ENCODE data around the gene LGALS3BP.

The LGALS3BP gene

GRCh38 chr17:78937561-78937960, 42.2 kb downstream of the LGALS3BP start:
- no peak for DNase-seq (ENCODE audit: low read depth)

GRCh38 chr17:78935419-78936323, 44.1 kb downstream of the LGALS3BP start:
- DNase-seq (ENCODE audit: low read depth), result no peak

DNA sequence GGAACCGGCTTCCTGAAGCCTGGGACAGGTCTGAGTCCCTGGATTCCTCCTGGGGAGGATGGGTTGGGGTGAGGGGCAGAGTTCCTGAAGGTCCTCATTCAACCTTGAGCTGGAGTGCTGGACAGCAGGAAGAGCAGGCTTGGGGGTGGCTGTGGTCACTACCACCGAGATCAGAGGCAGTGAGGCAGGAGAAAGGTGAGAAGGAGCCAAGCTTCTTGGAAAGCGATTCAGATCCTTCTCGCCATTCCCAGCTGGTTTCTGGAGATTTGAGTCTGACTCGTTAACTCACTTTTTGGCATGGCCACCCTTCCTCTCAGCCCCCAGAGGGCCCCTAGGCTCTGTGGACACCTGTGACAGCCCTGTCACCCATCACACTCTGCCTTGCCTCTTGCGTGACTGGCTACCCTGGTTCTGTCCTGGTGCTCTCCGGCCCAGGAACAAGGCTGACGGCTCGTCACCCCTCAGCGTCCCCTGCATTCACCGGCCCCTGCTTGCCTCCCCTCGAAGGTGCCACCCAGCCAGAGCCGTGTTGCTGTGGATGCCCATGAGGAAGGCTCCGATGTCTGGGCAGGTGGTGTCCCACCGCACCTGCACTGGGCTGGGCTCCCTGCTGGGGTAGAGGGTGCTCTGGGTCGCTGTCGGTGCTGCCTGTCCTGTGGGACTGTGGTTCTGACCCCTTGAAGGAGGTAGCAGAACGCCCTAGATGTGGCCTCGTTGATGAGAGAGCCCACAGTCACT, 44.9 kb downstream of the LGALS3BP start:
- DNase-seq (ENCODE audit: low read depth), result no peak

DNA sequence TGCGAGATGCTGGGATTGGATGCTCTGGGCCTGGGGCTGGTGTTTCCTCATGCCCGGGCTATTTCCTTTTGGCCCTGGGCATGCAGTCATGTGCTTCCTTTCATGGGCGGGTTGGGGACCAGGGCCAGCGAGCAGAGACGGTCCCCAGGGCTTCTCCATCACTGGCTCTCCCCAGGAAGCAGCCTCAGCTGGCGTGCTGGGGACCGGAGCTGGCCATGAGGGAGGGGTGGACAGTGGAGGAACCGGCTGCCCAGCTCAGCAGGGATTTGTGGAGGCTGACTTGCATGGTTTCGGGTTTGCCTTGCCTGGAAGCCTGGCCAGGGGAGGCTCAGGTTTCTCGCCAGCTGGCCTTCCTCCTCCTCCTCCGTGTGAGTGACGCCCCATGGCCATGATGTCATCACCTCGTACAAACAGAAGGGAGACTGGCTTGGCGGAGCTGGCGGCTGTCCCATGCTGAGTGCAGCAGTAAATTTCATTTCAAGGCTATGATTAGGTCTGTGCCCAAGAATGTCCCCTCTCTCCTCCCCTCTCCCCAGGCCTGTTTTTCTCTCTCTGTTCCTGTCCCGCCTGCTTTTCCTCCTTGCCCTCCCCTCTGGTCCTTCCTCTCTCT, 45.7 kb downstream of the LGALS3BP start:
- no peak for DNase-seq (ENCODE audit: low read depth)

DNA sequence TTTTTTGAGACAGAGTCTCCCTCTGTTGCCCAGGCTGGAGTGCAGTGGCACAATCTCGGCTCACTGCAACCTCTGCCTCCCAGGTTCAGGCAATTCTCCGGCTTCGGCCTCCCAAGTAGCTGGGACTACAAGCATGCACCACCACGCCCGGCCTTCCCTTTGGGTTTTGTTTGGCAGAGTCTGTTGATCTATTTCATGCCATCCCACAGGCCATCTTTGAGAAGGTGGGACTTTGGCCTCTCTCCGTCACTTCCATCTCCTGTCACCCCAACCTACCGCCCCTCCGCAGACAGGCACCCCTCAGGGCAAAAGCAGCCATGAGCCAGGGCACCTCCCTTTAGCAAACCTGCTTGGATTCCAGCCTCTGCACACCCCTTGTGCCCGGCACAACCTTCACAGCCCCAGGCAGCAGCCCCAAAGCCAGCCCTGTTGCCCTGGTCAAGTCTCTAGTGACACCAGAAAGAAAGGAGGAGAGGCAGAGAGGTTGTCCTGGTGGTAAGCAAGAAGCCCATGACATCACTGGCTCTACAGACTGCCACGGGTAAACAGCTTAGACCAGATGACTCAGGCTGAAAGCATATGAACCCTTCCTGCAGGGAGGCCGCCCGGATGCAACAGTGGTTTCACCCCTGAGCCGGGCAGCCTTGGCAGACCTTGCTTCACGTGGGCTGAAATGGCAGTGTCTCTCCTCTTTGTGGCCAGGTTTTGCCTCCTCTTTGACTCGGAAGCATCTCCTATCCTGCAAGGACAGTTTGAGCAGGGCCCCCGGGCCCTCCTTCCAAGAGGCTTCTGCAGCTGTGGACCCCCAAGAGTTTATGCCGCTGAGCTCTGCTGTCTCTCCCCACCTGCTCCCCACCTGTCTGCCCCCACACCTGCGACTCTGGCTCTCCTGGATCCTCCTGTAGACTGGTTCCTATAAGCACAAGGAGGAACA, 46.4 kb downstream of the LGALS3BP start:
- DNase-seq (ENCODE audit: low read depth), result no peak

DNA sequence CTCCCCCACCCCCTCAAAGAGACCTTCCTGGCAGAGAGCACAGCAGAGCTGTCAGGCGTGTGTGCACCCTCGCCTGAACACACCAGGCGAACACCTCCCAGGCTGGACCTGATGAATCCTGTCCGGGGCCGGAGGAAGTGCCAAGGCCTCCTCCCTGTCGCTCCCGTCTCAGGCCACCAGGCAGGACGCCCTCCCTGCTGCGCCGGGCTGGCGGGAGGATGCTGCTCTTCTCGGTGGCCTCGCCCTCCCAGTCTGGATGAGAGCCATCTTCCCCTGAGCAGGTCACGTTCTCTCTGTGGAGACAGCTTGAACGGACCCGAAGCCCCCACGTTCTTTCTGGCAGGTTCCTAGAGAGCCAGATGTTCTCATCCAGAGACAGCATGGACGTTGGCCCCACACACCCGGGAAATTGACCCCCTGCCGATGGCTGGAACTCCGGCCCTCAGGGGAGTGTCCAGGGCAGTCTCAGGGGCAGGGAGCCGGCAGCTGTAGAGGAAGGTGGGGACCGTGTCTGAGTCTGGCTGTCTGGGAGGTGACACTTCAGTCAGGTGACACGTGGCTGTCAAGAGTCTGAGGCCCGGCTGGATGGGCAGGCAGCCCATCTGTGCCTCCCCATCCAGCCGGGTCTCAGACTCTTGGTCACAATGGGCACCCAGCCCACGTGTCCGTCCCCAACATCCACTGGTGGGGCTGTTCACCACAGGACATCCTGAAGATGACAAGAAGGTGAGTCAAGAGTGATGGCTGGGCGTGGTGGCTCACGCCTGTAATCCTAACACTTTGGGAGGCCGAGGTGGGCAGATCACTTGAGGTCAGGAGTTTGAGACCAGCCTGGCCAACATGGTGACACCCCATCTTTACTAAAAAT, 49.6 kb downstream of the LGALS3BP start:
- no peak for DNase-seq (ENCODE audit: low read depth)

DNA sequence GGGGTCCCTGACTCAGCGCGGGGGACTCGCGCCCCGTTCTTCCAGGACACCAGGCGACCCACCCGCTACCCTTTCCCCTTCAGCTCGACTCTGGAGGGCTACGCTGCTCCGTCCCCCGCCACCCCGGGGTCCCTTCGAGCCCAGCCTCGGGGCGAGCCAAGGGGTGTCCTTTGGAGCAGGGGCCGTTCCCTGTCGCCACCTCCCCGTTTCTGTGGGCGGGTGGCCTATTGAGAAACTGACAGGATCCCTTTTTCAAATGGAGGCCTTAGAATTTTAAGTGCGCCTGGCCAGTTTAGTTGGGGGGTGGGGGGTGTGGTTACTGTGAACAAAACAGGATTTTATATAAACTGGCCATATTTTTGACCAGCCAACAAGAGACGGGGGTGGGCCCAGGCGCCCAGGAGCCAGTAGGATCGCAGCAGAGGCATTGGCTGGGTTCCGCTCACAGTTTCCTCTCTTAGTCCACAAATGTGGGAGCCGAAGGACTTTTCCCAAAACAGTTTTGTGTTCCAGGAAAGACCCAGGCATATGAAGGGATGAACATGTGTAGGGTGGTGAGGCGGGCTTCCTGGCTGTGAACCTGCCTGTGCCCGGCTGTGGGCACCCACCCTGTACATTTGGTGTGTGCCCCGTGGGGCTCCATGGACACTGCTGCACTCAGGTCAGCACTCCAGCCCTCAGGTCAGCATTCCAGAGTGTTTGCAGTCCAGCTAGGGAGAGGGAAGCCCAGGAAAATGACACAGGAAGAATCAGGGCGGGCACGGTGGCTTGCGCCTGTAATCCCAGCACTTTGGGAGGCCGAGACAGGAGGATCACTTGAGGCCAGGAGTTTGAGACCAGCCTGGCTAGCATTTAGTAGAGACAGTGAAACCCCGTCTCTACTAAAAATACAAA, 53.8 kb downstream of the LGALS3BP start:
- DNase-seq (ENCODE audit: low read depth), result no peak

- DNase-seq (ENCODE audit: low read depth), result peak; percentile 58
Observed at GRCh38 chr17:78925234-78925633, 54.5 kb downstream of the LGALS3BP start, which contains the start of gene TIMP2. Gene TIMP2 (minus strand): TSS chr17:78925387. CDS start chr17:78925088, 299 bp downstream.

DNA sequence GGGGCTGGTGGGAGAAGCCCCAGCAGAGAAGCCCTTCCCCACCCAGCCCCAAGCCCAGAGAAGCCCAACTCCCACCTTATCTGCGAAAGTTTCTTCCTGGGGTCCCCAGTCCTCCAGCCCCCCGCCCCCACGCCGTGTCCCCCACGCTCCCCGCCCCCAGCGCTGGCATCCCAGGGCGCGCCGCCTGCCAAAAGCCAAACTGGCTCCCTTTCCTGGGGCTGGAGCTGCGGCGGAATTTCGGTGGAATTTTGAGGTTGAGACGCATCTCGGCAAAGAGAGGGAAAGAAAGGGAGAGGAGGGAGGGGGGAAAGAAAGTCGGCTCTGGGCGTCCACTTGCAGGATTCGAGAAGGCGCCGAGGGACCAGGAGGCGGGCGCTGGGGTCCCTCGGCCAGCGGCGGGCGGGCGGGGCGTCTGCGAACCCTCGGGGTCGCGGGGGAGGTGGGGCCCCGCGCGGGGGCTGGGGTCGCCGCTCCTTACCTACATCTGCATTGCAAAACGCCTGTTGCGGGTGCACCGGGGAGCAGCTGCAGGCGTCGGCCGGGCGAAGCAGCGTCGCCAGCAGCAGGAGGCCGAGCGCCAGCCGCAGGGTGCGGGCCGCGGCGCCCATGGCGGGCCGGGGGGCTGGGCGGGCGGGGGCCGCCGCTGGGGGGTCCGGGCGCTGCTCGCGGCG, 55.1 kb downstream of the LGALS3BP start:
- DNase-seq (ENCODE audit: low read depth), result no peak

GRCh38 chr17:78923660-78924453, 55.9 kb downstream of the LGALS3BP start:
- peak; percentile 49 for DNase-seq (ENCODE audit: low read depth)

DNA sequence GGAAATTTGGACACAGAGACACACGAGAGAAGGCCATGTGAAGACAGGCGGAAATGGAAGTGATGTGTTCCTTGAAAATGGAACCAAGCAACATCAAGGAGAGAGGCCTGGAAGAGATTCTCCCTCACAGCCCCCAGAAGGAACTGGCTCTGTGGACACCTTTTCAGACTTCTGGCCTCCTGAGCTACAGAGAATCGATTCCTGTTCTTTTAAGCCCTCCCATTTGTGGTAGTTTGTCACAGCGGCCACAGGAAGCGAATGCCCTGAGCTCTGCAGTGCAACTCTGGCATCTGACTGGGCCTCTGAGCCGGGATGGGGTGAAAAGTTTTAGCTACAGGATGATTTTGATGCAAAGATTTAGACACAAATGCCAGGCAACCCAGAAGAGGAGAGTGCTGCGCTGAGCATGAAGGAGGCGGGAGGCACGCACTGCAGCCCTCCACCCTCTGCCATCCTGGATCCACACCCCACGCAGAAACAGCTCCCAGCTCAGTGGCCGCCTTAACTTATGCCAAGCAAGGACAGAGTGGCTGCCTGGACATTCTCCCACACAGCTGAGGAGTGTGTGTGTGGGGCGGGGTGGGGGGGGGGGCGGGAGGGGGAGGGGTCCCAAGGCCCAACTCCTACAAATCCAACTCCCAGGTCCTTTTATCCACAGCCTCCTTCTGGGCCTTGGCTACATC, 56.8 kb downstream of the LGALS3BP start:
- DNase-seq (ENCODE audit: low read depth), result no peak

DNA sequence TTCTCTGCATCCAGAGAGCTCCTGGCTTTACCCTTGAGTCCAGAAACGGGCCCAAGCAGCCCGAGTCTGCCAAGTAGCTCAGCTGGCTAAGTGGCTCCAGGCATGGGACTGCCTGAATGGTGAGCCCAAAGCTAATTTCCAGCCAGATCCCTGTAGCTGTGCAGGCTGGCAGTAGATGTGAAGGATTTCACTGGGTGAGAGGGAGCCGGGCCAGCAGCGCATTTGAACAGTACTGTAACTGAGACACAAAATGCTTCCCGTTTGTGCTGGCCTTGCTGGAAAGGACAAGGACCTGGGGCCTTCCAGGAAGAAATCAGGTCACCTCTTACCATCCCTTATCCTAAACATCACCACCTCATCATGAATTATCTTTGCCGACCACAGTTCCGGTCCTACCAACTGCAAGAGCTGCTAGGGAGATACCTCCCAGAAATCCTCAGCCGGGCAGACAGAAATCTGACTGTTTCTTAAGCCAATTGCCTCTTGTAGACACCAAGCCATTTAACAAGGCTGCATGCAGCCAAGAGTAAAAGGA, 58.2 kb downstream of the LGALS3BP start:
- DNase-seq (ENCODE audit: low read depth), result no peak

Data from stimulated activated CD4-positive, alpha-beta T cell treated with anti-CD3 and anti-CD28 coated beads, Interleukin-2, amount 100 ng/mL, for 4 hours (primary cell).